ENCODE results near the gene CENPH.
A peak's percentile ranks its signal among the peaks of the same experiment; 100 is the strongest.
"Not testable (repeated sequence)": the region's sequence is repeated elsewhere in the genome, so short reads cannot be mapped to it uniquely, and the experiment has no call there.

Gene CENPH

GRCh38 chr5:69212022-69212421 lies 22.6 kb downstream of the CENPH start:
- H3K4me3 ChIP-seq (ENCODE audit: low read length), result no peak overlapping the region
- no peak for TF ChIP-seq CTCF (IDR thresholded peaks at IDR 0.05; ENCODE audit: insufficient read depth, low read depth, low read length, missing control alignments)
- no peak for DNase-seq (ENCODE audit: low read depth)

GRCh38 chr5:69213513-69214215 lies 24.3 kb downstream of the CENPH start:
- peak; percentile 59 for DNase-seq (ENCODE audit: low read depth)
- no peak for TF ChIP-seq CTCF (IDR thresholded peaks at IDR 0.05; ENCODE audit: insufficient read depth, low read depth, low read length, missing control alignments)
- no peak overlapping the region for H3K4me3 ChIP-seq (ENCODE audit: low read length)

- DNase-seq (ENCODE audit: low read depth), result no peak
- TF ChIP-seq CTCF (IDR thresholded peaks at IDR 0.05; ENCODE audit: insufficient read depth, low read depth, low read length, missing control alignments), result no peak
- H3K4me3 ChIP-seq (ENCODE audit: low read length), result peak overlapping the region; percentile 92
Measured at GRCh38 chr5:69217151-69217511, 27.7 kb downstream of the CENPH start.

- DNase-seq (ENCODE audit: low read depth), result peak; percentile 93
- TF ChIP-seq CTCF (IDR thresholded peaks at IDR 0.05; ENCODE audit: insufficient read depth, low read depth, low read length, missing control alignments), result peak; percentile 32
- peak overlapping the region; percentile 92 for H3K4me3 ChIP-seq (ENCODE audit: low read length)
Measured at GRCh38 chr5:69217548-69218526, 28.5 kb downstream of the CENPH start.

- no peak overlapping the region for H3K4me3 ChIP-seq (ENCODE audit: low read length)
- TF ChIP-seq CTCF (IDR thresholded peaks at IDR 0.05; ENCODE audit: insufficient read depth, low read depth, low read length, missing control alignments), result no peak
- DNase-seq (ENCODE audit: low read depth), result no peak
Measured at GRCh38 chr5:69219939-69220338, 30.6 kb downstream of the CENPH start.

- DNase-seq (ENCODE audit: low read depth); H3K4me3 ChIP-seq (ENCODE audit: low read length): not testable (repeated sequence)
Measured at GRCh38 chr5:69220371-69220770, 31.0 kb downstream of the CENPH start.

GRCh38 chr5:69220833-69221232 lies 31.4 kb downstream of the CENPH start:
- not testable (repeated sequence) for H3K4me3 ChIP-seq (ENCODE audit: low read length); DNase-seq (ENCODE audit: low read depth)

All from epithelial cell of esophagus (primary cell).